Vagina (tissue), 2 donors: ENCODE measurements around the gene PLEKHM3. TPM values are rescaled to one million over a fixed set of nuclear protein-coding genes. Genes with fewer than 3 reads are reported as not detected.
"Not testable (repeated sequence)": the region's sequence is repeated elsewhere in the genome, so short reads cannot be mapped to it uniquely, and the experiment has no call there.

Experiments
- DNase-seq, 2 donors: peaks; one replicate each; pipeline ENCODE4 v3.0.0-alpha.2; 2017; ENCODE audit errors: extremely low spot score in 2 of 2
- H3K27ac ChIP-seq: fragments of 200-600 bp; sonication (generic); one replicate; pipeline ENCODE4 v1.5.1; 2019
- H3K27me3 ChIP-seq: fragments of 200-600 bp; sonication (generic); one replicate; pipeline ENCODE4 v1.5.1; 2019
- H3K36me3 ChIP-seq, 2 donors: fragments of 200-600 bp; sonication (generic); one replicate each; pipeline ENCODE4 v1.5.1; 2017 to 2019
- H3K4me1 ChIP-seq: fragments of 200-600 bp; sonication (generic); one replicate; pipeline ENCODE4 v1.5.1; 2019
- H3K4me3 ChIP-seq, 2 donors: fragments of 200-600 bp; sonication (generic); 1 replicate in 1 of 2; 2 replicates in 1 of 2; pipeline ENCODE4 v1.5.1; 2016 to 2019
- H3K9me3 ChIP-seq: fragments of 200-600 bp; sonication (generic); one replicate; pipeline ENCODE4 v1.5.1; 2019
- CTCF ChIP-seq, 3 experiments: fragments of 450-650 bp in 2 of 3; fragments of 200-600 bp in 1 of 3; sonication (generic) in 1 of 3; IDR thresholded peaks; one replicate each; pipeline ENCODE4 v1.5.1; 2017 to 2019; ENCODE audit warnings: antibody characterized with exemption in 3 of 3, mild to moderate bottlenecking in 2 of 3, moderate library complexity in 2 of 3
- POLR2A ChIP-seq, 2 donors: fragments of 450-650 bp; IDR thresholded peaks; one replicate each; pipeline ENCODE4 v1.6.1; 2017; ENCODE audit warnings: antibody characterized with exemption in 2 of 2, mild to moderate bottlenecking in 2 of 2, moderate library complexity in 2 of 2
- POLR2AphosphoS5 ChIP-seq, 2 donors: sonication (generic); formaldehyde crosslinking; IDR thresholded peaks; one replicate each; pipeline ENCODE4 v1.9.0; 2017; ENCODE audit warnings: antibody characterized with exemption in 2 of 2, mild to moderate bottlenecking in 2 of 2, low read depth in 1 of 2; ENCODE audit not compliant: insufficient read depth in 1 of 2
- intact Hi-C: fragments of 100-400 bp; cut with DNase I; formaldehyde crosslinking; loops from one replicate; pipeline ENCODE4 v1.15.1; 2023
- total RNA-seq: library from RNA; depleted of rRNA; stranded (reverse); fragments of >200 nt; gene quantifications from one replicate; pipeline ENCODE4 v1.2.3, GENCODE V29; 2016

The PLEKHM3 gene
- total RNA-seq, 1 donor from 2014 or later: 21.4 TPM

GRCh38 chr2:207911856-207912255 is 113.5 kb downstream of the PLEKHM3 start:
- Histone ChIP-seq H3K27ac (no peak overlapping the region), H3K4me3 (no peak overlapping the region), H3K4me1 (no peaks in the 10 kb centered on the region), H3K27me3 (no peaks in the 10 kb centered on the region), H3K9me3 (no peaks in the 10 kb centered on the region), H3K36me3 (no peaks in the 10 kb centered on the region)
- TF ChIP-seq CTCF (IDR thresholded peaks at IDR 0.05) (no peak), POLR2AphosphoS5 (IDR thresholded peaks at IDR 0.05; ENCODE audit: insufficient read depth in 1 of 2, low read depth in 1 of 2) (no peak), POLR2A (IDR thresholded peaks at IDR 0.05) (no peak)
- DNase-seq: no peak
- intact Hi-C loops: no loop called here

GRCh38 chr2:207911215-207911614 is 114.1 kb downstream of the PLEKHM3 start:
- TF ChIP-seq POLR2AphosphoS5 (IDR thresholded peaks at IDR 0.05; ENCODE audit: insufficient read depth in 1 of 2, low read depth in 1 of 2) (no peak), POLR2A (IDR thresholded peaks at IDR 0.05) (no peak), CTCF (IDR thresholded peaks at IDR 0.05) (no peak)
- intact Hi-C loops: no loop called here
- no peak overlapping the region for H3K27ac ChIP-seq
- no peaks in the 10 kb centered on the region for H3K36me3 ChIP-seq
- no peaks in the 10 kb centered on the region for H3K4me1 ChIP-seq
- no peak overlapping the region for H3K4me3 ChIP-seq
- DNase-seq: no peak
- H3K9me3 ChIP-seq: no peaks in the 10 kb centered on the region
- no peaks in the 10 kb centered on the region for H3K27me3 ChIP-seq

GRCh38 chr2:207906495-207906894 is 118.8 kb downstream of the PLEKHM3 start:
- DNase-seq, H3K4me3 ChIP-seq, intact Hi-C loops, H3K4me1 ChIP-seq, H3K27ac ChIP-seq, H3K36me3 ChIP-seq, H3K9me3 ChIP-seq, H3K27me3 ChIP-seq: not testable (repeated sequence)

GRCh38 chr2:207905546-207905945 is 119.8 kb downstream of the PLEKHM3 start:
- H3K27me3 ChIP-seq: no peaks in the 10 kb centered on the region
- TF ChIP-seq CTCF (IDR thresholded peaks at IDR 0.05) (no peak), POLR2AphosphoS5 (IDR thresholded peaks at IDR 0.05; ENCODE audit: insufficient read depth in 1 of 2, low read depth in 1 of 2) (no peak), POLR2A (IDR thresholded peaks at IDR 0.05) (no peak)
- intact Hi-C loops: no loop called here
- H3K4me1 ChIP-seq: no peaks in the 10 kb centered on the region
- H3K4me3 ChIP-seq: no peak overlapping the region
- DNase-seq: no peak
- peaks cover 0 to 12% of the 10 kb centered on the region in 2 donors for H3K36me3 ChIP-seq
- H3K27ac ChIP-seq: no peak overlapping the region
- H3K9me3 ChIP-seq: no peaks in the 10 kb centered on the region

GRCh38 chr2:207903236-207903635 is 122.1 kb downstream of the PLEKHM3 start:
- no peak for DNase-seq
- no peak for TF ChIP-seq POLR2A (IDR thresholded peaks at IDR 0.05)
- no peak for TF ChIP-seq CTCF (IDR thresholded peaks at IDR 0.05)
- no peak for TF ChIP-seq POLR2AphosphoS5 (IDR thresholded peaks at IDR 0.05; ENCODE audit: insufficient read depth in 1 of 2, low read depth in 1 of 2)
- intact Hi-C loops: no loop called here
- Histone ChIP-seq H3K27me3 (no peaks in the 10 kb centered on the region), H3K9me3 (no peaks in the 10 kb centered on the region), H3K36me3 (peaks cover 0 to 12% of the 10 kb centered on the region in 2 donors), H3K4me3 (no peak overlapping the region), H3K27ac (no peak overlapping the region), H3K4me1 (no peaks in the 10 kb centered on the region)

GRCh38 chr2:207902821-207903220 is 122.5 kb downstream of the PLEKHM3 start:
- H3K9me3 ChIP-seq: no peaks in the 10 kb centered on the region
- H3K27ac ChIP-seq: no peak overlapping the region
- H3K4me3 ChIP-seq: no peak overlapping the region
- TF ChIP-seq POLR2AphosphoS5 (IDR thresholded peaks at IDR 0.05; ENCODE audit: insufficient read depth in 1 of 2, low read depth in 1 of 2) (no peak), CTCF (IDR thresholded peaks at IDR 0.05) (no peak), POLR2A (IDR thresholded peaks at IDR 0.05) (no peak)
- no peaks in the 10 kb centered on the region for H3K27me3 ChIP-seq
- peaks cover 0 to 12% of the 10 kb centered on the region in 2 donors for H3K36me3 ChIP-seq
- H3K4me1 ChIP-seq: no peaks in the 10 kb centered on the region
- intact Hi-C loops: no loop called here
- no peak for DNase-seq
